ENCODE results near the gene ZNF329. TPM values are rescaled to one million over a fixed set of nuclear protein-coding genes. Genes with fewer than 3 reads are reported as not detected.

The ZNF329 gene
- 1.6 and 1.9 TPM in 2 replicates for total RNA-seq

GRCh38 chr19:58150328-58150921 lies at the start of gene ZNF329:
ZNF329 (minus strand) TSS chr19:58150789; CDS start chr19:58129503, 21,286 bp downstream.
- DNase-seq (ENCODE audit: low spot score): peak; percentile 77
- peaks cover 12% of the 10 kb centered on the region for H3K36me3 Mint-ChIP-seq (ENCODE audit: low read depth)
- H3K27ac Mint-ChIP-seq: peak within 1 kb of the TSS; percentile 77
- peaks cover 56% of the 10 kb centered on the region for H3K9me3 Mint-ChIP-seq
- peaks cover 7% of the 10 kb centered on the region for H3K4me1 Mint-ChIP-seq (ENCODE audit: low read depth)
- no peaks in the 10 kb centered on the region for H3K27me3 Mint-ChIP-seq (ENCODE audit: insufficient read depth)
- intact Hi-C loops (cut with micrococcal nuclease): loop anchor here (1.0 to 10.0 kb wide), 4 partner anchors 404 to 826 kb away; partner anchors contain the start of genes ZNF134, ZNF543, ZNF671 and ZNF776
- H3K4me3 Mint-ChIP-seq: peak within 1 kb of the TSS; percentile 85

DNA sequence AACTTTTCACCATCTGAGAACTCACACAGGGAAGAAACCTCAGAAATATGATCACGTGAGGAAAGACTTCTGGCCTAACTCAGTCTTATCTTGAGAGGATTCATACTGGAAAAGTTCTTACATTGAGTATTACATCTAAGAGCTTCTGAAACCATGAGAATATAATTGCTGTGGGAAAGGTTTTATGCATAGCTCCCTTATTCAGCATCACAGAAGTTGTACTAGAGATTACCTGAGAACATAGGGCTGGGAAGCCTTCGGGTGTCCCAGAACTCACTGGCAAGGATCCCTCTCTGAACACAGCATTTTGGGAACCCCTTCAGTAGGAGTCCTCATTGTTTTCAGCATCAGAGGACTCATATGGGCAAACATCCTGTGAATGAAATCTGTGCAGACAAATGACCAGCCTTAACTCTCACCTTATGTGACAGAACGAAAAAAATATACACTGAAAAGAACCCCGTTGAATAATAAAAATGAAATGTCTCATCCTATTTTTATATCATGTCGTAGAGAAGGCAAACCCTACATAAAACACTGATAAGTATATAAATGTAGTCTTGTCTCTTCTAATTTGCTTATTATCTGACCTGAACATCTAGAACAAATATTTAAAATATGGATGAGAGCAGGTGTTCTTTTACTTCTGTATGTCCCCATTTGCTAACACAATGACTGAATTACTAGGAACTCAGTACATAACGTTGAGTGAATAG lies 46.5 kb upstream of the ZNF329 start:
- no peak overlapping the region for H3K4me3 Mint-ChIP-seq
- no peak overlapping the region for H3K27ac Mint-ChIP-seq
- H3K36me3 Mint-ChIP-seq (ENCODE audit: low read depth): peaks cover 74% of the 10 kb centered on the region
- no peaks in the 10 kb centered on the region for H3K4me1 Mint-ChIP-seq (ENCODE audit: low read depth)
- peaks cover 74% of the 10 kb centered on the region for H3K9me3 Mint-ChIP-seq
- intact Hi-C loops (cut with micrococcal nuclease): loop anchor here (2.0 kb wide), 1 partner anchor 66 kb away; no protein-coding TSS in a partner anchor
- DNase-seq (ENCODE audit: low spot score): no peak
- H3K27me3 Mint-ChIP-seq (ENCODE audit: insufficient read depth): no peaks in the 10 kb centered on the region

- DNase-seq (ENCODE audit: low spot score): no peak
- peaks cover 48% of the 10 kb centered on the region for H3K36me3 Mint-ChIP-seq (ENCODE audit: low read depth)
- intact Hi-C loops (cut with micrococcal nuclease): loop anchor here (1.0 to 10.0 kb wide), 14 partner anchors 29 to 821 kb away; partner anchors contain the start of genes ERVK3-1, RPS5, TRAPPC2B and ZNF132
- no peaks in the 10 kb centered on the region for H3K27me3 Mint-ChIP-seq (ENCODE audit: insufficient read depth)
- peak overlapping the region; percentile 93 for H3K4me3 Mint-ChIP-seq
- peaks cover 51% of the 10 kb centered on the region for H3K9me3 Mint-ChIP-seq
- peaks cover 16% of the 10 kb centered on the region for H3K4me1 Mint-ChIP-seq (ENCODE audit: low read depth)
- peak overlapping the region; percentile 99 for H3K27ac Mint-ChIP-seq
Measured at GRCh38 chr19:58183817-58184215, 33.2 kb upstream of the ZNF329 start.

DNA sequence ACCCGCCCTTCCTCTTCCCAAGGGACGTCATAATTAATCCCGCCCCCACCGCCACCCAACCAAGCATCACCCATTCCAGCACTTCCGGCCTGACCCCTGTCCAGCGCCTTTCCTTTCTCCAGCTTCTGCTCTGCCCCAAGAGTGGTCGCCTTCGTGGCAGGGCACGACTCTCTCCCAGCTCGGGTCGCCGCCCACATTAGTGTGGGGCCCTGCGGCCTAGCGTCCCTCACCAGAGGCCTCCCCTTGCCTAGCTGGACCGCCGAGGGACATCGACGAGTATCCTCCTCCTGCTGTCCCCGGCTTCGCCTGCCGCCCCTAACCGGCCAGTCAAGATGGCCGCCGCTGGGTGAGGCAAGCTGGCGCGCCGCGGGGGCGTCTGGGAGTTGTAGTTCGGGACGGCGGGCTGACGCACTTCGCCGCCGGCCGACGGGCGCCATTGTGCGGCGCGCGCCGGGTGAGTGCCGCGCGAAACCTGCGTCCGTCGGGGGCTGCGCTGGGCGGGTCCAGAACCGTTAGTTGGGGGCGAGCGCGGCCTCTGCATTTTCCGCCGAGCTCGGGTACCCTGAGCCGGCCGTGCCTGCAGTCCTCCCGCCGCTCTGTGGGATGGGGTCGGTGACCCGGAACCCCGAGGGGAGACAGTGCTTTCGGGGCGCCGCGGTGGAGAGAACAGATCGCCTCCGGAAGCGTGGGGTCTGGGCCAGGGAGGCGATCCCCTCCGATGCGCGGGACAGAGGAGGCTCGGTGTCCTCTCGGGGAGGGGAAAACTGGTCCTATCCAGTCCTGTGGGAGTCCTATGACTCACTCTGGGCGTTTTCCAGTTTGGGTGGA lies 32.6 kb upstream of the ZNF329 start, which contains the start of gene ZNF274:
Gene ZNF274, plus strand, starts transcription at position 73 of the 828 bp plus-strand sequence. CDS start 905 bp downstream, outside the sequence.
- DNase-seq (ENCODE audit: low spot score): peak; percentile 90
- peaks cover 45% of the 10 kb centered on the region for H3K36me3 Mint-ChIP-seq (ENCODE audit: low read depth)
- H3K27me3 Mint-ChIP-seq (ENCODE audit: insufficient read depth): no peaks in the 10 kb centered on the region
- H3K4me3 Mint-ChIP-seq: peak within 1 kb of the TSS; percentile 93
- peaks cover 16% of the 10 kb centered on the region for H3K4me1 Mint-ChIP-seq (ENCODE audit: low read depth)
- intact Hi-C loops (cut with micrococcal nuclease): loop anchor here (1.0 to 10.0 kb wide), 16 partner anchors 28 to 820 kb away; partner anchors contain the start of genes ERVK3-1, RPS5, TRAPPC2B and ZNF132
- H3K9me3 Mint-ChIP-seq: peaks cover 50% of the 10 kb centered on the region
- H3K27ac Mint-ChIP-seq: peak within 1 kb of the TSS; percentile 99

DNA sequence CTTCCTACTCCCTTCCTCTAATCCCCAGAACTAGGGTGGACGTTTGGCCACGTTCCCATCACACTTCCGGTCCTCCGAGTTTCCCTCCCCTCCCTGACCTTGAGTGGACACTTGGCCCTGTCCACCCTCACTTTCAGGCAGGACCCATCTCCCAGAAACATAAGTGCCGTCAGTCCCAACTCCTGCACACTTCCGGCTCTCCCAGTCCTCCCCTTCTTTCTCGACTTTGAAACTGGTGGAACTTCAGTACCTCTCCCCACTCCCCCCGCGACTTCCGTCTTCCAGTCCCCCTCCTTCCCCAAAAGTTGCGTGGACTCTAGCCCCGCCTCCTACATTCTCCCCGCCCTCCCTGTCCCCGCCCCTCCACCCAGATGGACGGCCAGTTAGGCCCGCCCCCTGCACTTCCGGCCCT lies 32.0 kb upstream of the ZNF329 start:
- Mint-ChIP-seq H3K36me3 (ENCODE audit: low read depth) (peaks cover 42% of the 10 kb centered on the region), H3K27me3 (ENCODE audit: insufficient read depth) (no peaks in the 10 kb centered on the region), H3K4me3 (peak overlapping the region; percentile 93), H3K9me3 (peaks cover 56% of the 10 kb centered on the region), H3K27ac (peak overlapping the region; percentile 99), H3K4me1 (ENCODE audit: low read depth) (peaks cover 16% of the 10 kb centered on the region)
- DNase-seq (ENCODE audit: low spot score): no peak
- intact Hi-C loops (cut with micrococcal nuclease): loop anchor here (1.0 to 10.0 kb wide), 8 partner anchors 28 to 748 kb away; partner anchors contain the start of genes ZNF419, ZNF497, ZNF544 and ZNF606

- peaks cover 60% of the 10 kb centered on the region for H3K9me3 Mint-ChIP-seq
- peak; percentile 53 for DNase-seq (ENCODE audit: low spot score)
- intact Hi-C loops (cut with micrococcal nuclease): loop anchor here (1.0 to 10.0 kb wide), 8 partner anchors 27 to 747 kb away; partner anchors contain the start of genes ZNF419, ZNF497, ZNF544 and ZNF606
- peak overlapping the region; percentile 99 for H3K27ac Mint-ChIP-seq
- H3K4me1 Mint-ChIP-seq (ENCODE audit: low read depth): peaks cover 16% of the 10 kb centered on the region
- H3K27me3 Mint-ChIP-seq (ENCODE audit: insufficient read depth): no peaks in the 10 kb centered on the region
- peaks cover 40% of the 10 kb centered on the region for H3K36me3 Mint-ChIP-seq (ENCODE audit: low read depth)
- H3K4me3 Mint-ChIP-seq: peak overlapping the region; percentile 93
Measured at GRCh38 chr19:58181902-58182576, 31.4 kb upstream of the ZNF329 start.

DNA sequence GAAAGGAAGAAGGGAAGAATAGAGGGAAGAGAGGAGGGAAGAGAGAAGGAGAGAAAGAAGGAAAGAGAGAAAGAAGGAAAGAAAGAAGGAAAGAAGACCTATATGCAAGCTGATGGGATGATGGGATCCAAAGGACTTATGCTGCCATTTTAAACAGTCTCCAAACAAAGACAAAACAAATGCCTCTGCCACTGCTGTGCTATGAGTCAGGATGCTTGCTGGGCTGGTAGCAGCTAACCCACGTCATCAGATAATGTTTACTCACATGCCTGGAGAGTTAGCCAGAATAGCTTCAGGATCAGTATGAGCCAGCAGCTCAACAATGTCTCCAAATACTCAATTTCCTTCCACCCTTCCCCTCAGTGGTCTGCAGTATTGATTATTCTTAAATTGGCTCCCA lies 20.3 kb upstream of the ZNF329 start:
- Mint-ChIP-seq H3K27ac (no peak overlapping the region), H3K36me3 (ENCODE audit: low read depth) (no peaks in the 10 kb centered on the region), H3K27me3 (ENCODE audit: insufficient read depth) (no peaks in the 10 kb centered on the region), H3K4me1 (ENCODE audit: low read depth) (no peaks in the 10 kb centered on the region), H3K9me3 (peaks cover 56% of the 10 kb centered on the region), H3K4me3 (no peak overlapping the region)
- intact Hi-C loops (cut with micrococcal nuclease): no loop called here
- no peak for DNase-seq (ENCODE audit: low spot score)

DNA sequence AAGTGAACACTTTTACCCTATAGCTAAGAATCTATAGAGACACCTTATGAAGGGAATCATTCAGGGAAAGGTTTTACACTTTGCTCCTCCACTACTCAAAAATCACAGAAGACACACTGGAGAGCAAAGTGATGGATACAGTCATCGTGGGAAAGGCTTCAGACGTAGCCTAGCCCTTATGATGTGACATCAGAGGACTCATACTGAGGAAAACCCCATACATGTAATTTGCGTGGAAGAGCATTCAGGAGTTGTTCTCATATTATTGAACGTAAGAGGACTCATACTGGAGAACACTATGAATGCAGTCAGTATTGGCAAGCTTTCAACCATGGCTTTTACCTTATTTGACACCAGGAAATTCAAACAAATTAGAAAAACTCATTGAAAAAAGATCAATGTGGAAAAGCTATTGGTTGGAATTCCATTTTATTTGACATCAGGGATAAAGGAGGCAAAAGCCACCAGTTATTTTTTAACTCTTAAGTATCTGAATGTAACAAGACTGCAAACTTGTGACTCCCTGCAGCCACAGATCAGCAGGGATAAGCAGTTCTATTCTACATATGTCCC lies 16.2 kb upstream of the ZNF329 start:
- no peak overlapping the region for H3K27ac Mint-ChIP-seq
- H3K9me3 Mint-ChIP-seq: peaks cover 59% of the 10 kb centered on the region
- intact Hi-C loops (cut with micrococcal nuclease): no loop called here
- no peak overlapping the region for H3K4me3 Mint-ChIP-seq
- H3K4me1 Mint-ChIP-seq (ENCODE audit: low read depth): no peaks in the 10 kb centered on the region
- no peak for DNase-seq (ENCODE audit: low spot score)
- peaks cover 6% of the 10 kb centered on the region for H3K36me3 Mint-ChIP-seq (ENCODE audit: low read depth)
- H3K27me3 Mint-ChIP-seq (ENCODE audit: insufficient read depth): no peaks in the 10 kb centered on the region

DNA sequence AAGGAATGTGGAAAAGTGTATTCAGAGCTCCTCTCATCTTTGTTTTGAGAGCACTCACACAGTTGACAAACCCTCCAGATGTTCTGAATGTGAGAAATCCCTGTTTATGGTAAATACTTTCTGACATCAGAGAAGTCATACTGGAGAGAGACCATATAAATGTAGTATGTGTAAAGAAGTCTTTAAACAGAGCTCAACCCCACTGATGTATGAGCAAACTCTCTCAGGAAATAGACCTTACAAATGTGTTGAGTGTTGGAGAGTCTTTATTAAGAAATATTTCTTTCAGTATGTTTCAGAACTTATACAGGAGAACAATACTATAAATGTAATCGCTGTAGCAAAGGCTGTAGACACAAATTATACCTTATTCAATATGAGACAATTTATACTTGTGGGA lies 15.7 kb upstream of the ZNF329 start:
- H3K4me3 Mint-ChIP-seq: no peak overlapping the region
- no peaks in the 10 kb centered on the region for H3K4me1 Mint-ChIP-seq (ENCODE audit: low read depth)
- no peak overlapping the region for H3K27ac Mint-ChIP-seq
- DNase-seq (ENCODE audit: low spot score): no peak
- H3K9me3 Mint-ChIP-seq: peaks cover 61% of the 10 kb centered on the region
- intact Hi-C loops (cut with micrococcal nuclease): no loop called here
- H3K27me3 Mint-ChIP-seq (ENCODE audit: insufficient read depth): no peaks in the 10 kb centered on the region
- peaks cover 6% of the 10 kb centered on the region for H3K36me3 Mint-ChIP-seq (ENCODE audit: low read depth)

DNA sequence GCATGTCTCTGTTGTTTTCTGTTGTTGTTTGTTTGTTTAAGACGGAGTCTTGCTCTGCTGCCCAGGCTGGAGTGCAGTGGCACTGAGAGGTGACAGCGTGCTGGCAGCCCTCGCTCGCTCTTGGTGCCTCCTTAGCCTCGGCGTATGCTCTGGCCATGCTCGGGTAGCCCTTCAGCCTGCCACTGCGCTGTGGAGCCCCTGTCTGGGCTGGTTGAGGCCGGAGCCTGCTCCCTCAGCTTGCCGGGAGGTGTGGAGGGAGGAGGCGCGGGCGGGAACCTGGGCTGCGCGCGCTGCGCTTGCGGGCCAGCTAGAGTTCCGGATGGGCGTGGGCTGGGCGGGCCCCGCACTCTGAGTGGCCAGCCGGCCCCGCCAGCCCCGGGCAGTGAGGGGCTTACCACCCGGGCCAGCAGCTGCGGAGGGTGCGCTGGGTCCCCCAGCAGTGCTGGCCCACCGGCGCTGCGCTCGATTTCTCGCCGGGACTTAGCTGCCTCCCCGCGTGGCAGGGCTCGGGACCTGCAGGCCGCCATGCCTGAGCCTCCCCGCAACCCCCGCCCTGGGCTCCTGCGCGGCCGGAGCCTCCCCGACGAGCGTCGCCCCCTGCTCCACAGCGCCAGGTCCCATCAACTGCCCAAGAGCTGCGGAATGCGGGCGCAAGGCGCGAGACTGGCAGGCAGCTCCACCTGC lies 6.6 kb upstream of the ZNF329 start:
- no peaks in the 10 kb centered on the region for H3K4me1 Mint-ChIP-seq (ENCODE audit: low read depth)
- H3K4me3 Mint-ChIP-seq: no peak overlapping the region
- DNase-seq (ENCODE audit: low spot score): no peak
- peaks cover 36% of the 10 kb centered on the region for H3K9me3 Mint-ChIP-seq
- H3K27me3 Mint-ChIP-seq (ENCODE audit: insufficient read depth): no peaks in the 10 kb centered on the region
- H3K27ac Mint-ChIP-seq: no peak overlapping the region
- intact Hi-C loops (cut with micrococcal nuclease): loop anchor here (10.0 kb wide), 2 partner anchors 542 to 832 kb away; partner anchors contain the start of genes ZNF134 and ZNF543
- no peaks in the 10 kb centered on the region for H3K36me3 Mint-ChIP-seq (ENCODE audit: low read depth)
